Stimulated activated CD4-positive, alpha-beta T cell treated with anti-CD3 and anti-CD28 coated beads, TNF-alpha, amount 100 ng/mL, for 1 hour (primary cell): Measurements from ENCODE around the gene PLXNA4.

Experiments
- DNase-seq, 3 donors: peaks; one replicate each; pipeline ENCODE4 v3.0.0-alpha.2; 2020; ENCODE audit warnings: low read depth in 3 of 3, low spot score in 1 of 3

PLXNA4 gene

DNA sequence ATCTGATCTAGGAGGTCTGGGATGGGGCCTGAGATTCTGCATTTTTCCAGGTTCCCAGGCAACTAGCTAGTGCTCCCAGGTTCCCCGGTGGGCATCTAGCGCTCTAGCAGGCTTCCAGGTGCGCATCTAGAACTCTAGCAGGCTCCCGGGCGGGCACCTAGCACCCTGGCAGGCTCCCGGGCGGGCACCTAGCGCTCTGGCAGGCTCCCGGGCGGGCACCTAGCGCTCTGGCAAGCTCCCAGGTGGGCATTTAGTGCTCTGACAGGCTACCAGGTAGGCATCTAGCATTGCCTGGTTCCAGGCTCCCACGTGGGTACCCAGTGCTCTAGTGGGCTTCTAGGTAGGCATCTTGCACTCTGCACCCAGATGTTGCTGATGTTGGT, 414.7 kb downstream of the PLXNA4 start:
- no peak for DNase-seq

DNA sequence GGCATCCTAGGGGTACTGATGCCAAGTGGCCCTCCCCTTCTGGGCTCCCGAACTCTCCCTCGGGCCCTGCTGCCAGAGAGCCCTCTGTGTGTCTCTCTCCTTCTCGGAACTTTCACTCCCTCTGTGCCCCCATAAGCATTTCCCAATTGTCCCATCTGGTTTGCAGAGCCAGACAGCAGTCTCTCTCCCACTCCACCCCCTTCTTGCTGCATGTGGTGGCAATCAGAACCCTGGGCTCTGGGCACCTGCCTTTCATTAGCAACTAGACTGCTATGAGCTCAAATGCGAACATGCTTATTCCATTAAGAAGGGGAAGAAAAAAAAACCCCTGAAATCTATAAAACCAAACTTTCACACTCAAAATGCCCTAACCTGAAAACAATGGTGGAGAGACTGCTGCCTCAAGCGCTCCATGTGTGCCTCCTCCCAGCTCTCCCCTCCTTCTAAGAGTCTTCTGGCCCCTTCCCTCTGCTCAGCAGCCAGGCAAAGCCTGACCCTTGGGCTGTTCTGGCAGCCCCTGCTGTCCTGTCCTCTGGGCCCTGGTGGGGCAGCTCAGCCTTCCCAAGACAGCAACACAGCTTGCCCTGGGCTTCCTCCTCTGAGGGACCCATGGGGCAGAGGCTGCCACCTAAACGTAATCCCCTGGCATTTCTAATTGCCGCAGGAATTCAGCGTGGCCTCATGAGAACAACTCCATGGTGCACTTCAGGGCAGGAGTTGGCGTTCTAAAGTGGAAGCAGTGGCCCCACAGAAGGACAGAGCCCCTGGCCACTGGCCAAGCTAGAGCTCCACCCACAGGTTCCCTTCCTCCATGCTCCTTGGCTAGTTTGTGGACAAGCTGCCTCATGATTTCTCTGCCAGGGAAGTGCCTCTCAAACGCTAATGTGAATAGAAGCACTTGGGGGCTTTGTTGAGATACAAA, 415.4 kb downstream of the PLXNA4 start:
- DNase-seq, result no peak

GRCh38 chr7:132158841-132159240, 417.4 kb downstream of the PLXNA4 start:
- DNase-seq, result no peak

DNA sequence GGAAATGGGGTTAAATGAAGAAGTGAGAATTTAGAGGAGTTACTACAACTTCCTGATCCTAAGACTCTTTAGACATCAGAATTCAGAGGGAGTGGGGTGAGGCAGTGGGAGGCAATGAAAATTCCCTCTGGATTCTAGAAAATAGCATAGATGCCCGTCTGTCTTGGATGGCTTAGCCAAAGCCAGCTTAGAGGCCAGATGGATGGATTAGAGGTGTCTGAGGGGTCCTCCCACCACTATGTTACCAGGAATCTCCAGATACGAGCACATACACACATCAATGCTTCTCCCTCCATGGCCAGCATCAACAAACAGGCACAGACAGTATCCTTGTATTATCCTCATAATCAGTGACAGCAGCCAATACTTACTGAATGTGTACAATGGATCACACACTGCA, 418.1 kb downstream of the PLXNA4 start:
- no peak for DNase-seq

GRCh38 chr7:132155715-132156114, 420.6 kb downstream of the PLXNA4 start:
- DNase-seq, result no peak

DNA sequence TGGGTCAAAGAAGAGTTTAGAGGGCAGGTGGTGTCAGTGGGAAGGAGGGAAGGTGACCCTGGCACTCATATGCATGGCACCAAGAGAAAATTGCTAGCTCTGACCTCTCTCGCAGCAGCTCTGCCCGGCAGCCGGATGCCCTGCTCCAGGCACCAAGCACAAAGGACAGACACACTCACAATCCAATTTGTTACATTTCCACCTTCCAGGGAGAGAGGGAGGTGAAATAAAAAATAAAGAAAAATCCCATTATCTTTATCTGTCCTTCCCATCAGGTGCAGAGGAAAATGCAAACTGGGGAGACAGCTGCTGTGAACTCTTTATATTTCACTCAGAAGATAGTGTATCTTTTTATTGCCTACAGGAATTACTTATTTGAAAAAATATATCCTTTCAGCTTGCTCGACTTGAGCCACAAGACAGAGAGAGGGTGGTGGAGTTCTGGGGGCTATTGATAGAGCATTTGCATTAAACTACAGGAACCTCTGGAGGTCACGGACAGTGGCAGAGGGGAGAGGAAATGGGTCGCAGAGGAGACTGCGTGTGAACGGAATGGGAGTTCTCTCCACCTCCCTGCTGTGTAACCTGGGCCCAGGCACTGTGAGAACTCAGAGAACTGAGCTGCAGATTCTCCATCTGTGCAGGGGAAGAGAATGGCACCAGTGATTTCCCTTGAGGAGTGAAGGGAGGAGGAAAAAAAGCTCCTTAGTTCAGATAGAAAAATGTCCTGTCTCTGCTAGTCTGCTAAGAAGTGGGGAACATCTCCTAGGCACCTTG, 421.4 kb downstream of the PLXNA4 start:
- no peak for DNase-seq

DNA sequence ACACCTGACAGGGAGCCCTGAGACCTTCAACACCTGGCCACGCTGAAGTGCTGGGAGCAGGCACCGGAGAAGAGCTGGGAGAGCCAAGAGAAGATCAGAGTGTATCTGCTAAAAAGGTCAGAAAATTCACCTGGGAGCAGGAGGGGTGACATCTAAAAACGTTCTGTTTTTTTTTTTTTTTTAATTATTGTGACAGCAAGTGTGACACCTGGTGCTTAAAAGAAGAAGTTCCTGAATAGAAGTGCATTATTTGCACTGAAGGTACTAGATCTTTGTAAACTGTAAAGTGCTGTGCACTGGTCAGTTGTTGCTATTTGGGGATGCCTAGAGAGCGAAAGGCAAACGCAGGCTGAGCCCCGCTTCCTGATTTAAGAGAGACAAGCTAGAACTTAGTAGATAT, 422.0 kb downstream of the PLXNA4 start:
- DNase-seq, result no peak

DNA sequence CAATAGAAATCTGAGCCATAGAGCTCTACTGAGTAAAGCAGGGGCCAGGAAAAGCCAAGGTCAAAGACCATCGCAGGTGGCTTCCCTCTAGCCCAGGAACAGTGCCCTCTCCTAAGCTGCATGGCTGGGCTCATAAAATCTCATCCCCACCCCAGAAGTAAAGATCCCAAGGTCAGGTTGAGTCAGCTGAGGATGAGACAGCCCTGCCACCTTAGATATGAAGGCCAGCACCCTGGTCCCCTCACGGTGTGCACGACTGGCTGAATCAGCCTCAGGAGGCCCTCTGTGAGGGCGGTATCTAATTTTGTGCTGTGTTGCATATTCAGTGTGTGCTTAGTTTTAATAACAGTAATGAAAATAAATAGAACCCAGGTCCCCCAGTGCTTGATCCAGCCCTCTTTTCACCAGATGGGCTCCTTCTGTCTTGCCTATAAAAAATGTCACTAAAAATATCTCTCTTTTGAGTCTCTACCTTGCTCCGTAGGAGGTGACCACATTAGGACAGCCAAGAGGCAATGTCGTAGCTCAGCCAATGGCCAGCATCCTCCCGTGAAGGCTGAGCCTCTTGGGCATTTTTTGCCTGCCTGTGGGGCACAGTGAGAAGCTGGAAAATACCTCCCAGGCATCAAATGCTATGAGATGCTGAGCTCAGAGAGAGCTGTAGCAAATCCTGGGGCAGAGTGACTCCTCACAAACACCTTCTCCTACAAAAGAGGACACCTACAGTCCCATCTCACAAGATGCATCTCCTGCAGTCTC, 424.0 kb downstream of the PLXNA4 start:
- no peak for DNase-seq

DNA sequence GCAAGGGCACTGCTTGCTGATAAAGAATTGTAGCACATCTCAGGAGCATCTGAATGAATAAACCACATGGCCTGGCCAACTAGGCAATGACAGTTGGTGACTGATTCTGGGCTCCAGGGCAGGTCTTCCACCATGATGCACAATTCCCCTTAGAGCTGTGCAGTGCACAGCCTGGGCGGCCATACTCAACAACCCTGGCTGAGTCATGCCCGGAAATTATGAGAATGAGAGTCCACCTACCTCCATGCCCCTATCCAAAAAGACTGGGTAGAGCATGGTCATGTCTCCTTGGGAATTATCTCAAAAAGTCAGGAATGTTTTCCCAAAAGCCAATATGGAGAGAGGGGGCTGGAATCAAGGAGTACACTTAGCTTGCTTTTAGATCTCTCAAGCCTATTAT, 425.6 kb downstream of the PLXNA4 start:
- DNase-seq, result no peak

DNA sequence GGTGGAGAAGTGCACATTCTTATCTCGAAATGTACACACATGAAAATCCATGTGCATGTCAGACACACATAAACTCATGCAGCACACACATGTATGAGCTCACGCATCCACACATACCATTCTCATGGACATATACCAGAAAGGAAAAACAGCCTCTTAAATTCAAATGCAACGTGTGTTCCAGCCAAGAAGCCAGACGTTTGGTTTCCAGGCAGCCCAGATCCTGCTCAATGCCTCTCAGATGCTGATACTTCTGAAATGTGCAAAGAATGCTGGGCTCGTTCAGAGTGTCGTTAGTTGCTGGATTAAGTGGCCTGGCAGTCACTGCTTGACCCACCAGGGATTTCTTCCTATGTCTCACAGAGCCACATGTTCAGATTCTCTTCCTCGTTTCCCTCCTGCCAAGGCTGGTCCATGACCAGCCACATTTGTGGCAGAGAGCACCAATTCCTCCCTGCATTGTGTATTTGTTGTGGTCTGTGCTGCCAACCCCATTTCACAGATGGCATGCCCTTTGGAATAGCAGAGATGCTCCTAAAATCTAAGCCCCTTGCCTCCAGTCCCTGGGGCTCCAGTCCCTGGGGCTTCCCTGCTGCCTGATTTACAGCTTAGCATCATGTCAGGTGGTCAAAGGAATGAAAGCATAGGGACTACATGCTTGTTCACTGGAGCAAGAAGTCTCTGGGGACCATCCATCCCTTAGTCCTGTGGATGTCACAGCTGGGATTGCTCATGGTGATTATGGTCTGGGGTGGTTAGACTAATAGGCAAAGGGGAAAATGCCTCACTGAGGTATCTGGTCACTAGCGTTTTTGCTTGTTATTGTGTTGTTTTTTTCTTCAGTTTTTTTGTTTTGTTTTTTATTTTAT, 426.6 kb downstream of the PLXNA4 start:
- DNase-seq, result no peak

DNA sequence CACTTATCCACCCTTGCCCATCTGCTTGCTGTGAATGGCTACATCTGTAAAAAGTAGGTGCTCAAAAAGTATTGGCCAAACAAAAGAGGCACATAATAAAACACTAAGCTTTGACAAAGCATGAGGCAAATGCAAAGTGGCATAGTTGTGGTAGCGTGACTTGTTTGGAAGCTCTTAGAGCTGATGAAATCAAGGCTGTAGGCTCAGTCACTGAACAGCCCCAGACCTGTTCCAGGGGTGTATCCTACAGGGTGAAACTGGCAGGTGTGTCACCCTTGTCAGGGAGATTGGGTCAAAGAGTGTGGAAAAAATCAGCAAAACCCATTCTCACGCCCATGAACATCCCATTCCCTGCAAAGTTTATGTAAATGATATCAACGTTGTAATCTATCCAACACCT, 427.4 kb downstream of the PLXNA4 start:
- DNase-seq, result no peak

DNA sequence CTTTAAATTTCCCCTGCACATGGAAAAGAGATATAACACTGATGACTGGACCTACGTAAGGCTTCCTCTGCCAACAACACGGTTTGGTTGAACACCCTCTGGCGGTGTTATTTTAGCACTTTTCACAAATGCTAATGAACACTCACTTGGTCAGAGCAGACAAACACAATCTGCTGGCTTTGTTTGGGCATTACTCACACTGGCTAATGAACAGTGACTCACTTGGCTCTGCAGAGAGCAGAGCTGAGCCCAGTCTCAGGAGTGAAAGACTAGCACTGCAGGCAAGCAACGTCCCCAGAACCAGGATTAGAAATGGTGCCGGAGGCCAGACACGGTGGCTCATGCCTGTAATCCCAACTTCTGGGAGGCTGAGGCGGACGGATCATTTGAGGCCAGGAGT, 430.8 kb downstream of the PLXNA4 start:
- no peak for DNase-seq

- DNase-seq, result no peak
These were observed 431.2 kb downstream of the PLXNA4 start for GRCh38 chr7:132145063-132145462.

- no peak for DNase-seq
These were observed 434.3 kb downstream of the PLXNA4 start for GRCh38 chr7:132142006-132142405.

- DNase-seq, result no peak
These were observed 435.2 kb downstream of the PLXNA4 start for GRCh38 chr7:132141109-132141508.

- no peak for DNase-seq
These were observed 435.9 kb downstream of the PLXNA4 start for GRCh38 chr7:132140341-132140740.

- DNase-seq, result no peak
These were observed 437.5 kb downstream of the PLXNA4 start for GRCh38 chr7:132138817-132139216.

- DNase-seq, result no peak
These were observed 438.6 kb downstream of the PLXNA4 start for GRCh38 chr7:132137681-132138080.

DNA sequence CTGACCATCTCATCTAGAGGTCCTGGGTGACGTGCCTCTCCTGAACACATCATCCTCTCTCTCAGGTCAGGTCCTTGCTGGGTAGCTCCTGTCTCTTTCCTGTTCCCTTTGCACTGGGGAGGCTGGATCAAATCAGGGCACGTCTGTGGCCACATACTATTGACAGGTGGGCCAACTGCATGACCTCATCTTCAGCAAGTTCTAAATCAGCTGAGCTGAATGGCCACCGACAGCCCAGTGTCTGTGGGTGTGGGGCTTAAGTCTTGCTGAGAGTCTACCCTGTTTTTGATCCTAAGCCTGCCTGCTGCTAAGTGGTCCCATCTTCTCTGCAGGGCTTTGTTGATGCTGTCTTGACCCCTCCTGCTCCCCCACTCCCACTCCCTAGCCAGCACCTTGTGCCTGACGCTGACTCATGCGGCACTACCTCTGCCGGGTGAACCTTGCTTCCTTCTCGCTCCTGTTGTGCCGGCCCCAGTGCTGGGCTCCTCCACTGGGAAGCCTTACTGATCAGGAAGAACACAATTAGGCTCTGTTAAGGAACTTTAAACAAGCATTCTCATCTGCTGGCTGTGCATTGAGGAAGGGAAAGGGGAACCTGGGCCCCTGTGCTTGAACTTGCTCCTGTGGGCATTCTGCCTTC, 440.4 kb downstream of the PLXNA4 start:
- no peak for DNase-seq

- DNase-seq, result no peak
These were observed 441.3 kb downstream of the PLXNA4 start for GRCh38 chr7:132134814-132135445.
